ENCODE results near the gene DDX56. TPM values are rescaled to one million over a fixed set of nuclear protein-coding genes. Genes with fewer than 3 reads are reported as not detected.

Gene DDX56
- total RNA-seq, 6 donors from 2014 or later = 37.6 to 105 (median 57.0) TPM

DNA sequence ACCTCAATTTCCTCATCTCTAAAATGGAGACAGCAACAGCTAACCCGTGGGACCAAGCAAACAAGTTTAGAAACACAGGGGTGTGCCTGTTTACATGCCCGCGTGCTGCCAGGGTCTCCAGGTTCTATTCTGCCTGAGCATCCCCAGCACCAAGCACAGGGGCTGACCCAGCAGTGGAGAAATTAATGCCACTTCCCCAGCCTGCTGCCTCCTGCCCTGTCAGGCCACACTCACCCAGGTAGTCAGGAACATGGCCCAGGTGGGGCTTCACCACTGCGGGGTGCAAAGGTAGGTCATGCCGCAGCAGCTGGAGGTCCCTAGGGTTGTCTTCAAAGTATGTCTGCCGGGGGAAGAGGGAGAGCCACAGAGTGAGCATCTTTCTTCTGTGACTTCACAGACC lies 5.8 kb downstream of the DDX56 start:
- H3K4me1 ChIP-seq = peaks cover 7 to 11% (median 8%) of the 10 kb centered on the region in 4 donors
- TF ChIP-seq POLR2A (IDR thresholded peaks at IDR 0.05) (no peak), EP300 (IDR thresholded peaks at IDR 0.05) (no peak), CTCF (IDR thresholded peaks at IDR 0.05) (no peak), POLR2AphosphoS5 (IDR thresholded peaks at IDR 0.05) (no peak)
- no peaks in the 10 kb centered on the region for H3K9me3 ChIP-seq
- no peaks in the 10 kb centered on the region for H3K27me3 ChIP-seq
- ATAC-seq (ENCODE audit: low FRiP score in 2 of 2) = no peak
- no peak overlapping the region for H3K27ac ChIP-seq
- 86 to 98% methylated on average over 2 to 6 of the region's 6 CpGs for WGBS, 2 donors
- no peak for DNase-seq
- peaks cover 68 to 98% (median 80%) of the 10 kb centered on the region in 4 donors for H3K36me3 ChIP-seq
- H3K4me3 ChIP-seq = no peak overlapping the region

DNA sequence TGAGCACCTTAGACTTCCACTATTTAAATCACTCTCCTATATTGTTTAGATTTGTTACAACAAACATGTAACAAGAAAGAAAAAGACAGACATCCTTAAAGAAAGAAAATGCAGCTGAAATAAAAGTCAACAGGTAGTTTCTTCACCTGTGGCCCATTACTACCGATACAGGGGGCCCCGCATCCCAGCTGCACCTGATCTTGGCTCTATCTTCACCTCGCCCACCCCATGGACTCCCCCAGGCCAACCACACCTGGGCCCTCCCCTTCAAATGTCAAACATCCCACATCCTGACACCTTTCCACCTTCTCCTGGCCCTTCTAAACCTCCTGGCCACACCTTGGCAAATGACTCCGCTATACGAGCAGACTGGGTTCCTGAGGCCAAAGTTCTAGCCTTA lies 7.0 kb downstream of the DDX56 start:
- peaks cover 64 to 88% (median 70%) of the 10 kb centered on the region in 4 donors for H3K36me3 ChIP-seq
- DNase-seq (no peak), ATAC-seq (ENCODE audit: low FRiP score in 2 of 2) (no peak)
- H3K9me3 ChIP-seq = no peaks in the 10 kb centered on the region
- no peaks in the 10 kb centered on the region for H3K4me1 ChIP-seq
- no peaks in the 10 kb centered on the region for H3K27me3 ChIP-seq
- H3K27ac ChIP-seq = no peak overlapping the region
- TF ChIP-seq POLR2AphosphoS5 (IDR thresholded peaks at IDR 0.05) = no peak
- no peak for TF ChIP-seq POLR2A (IDR thresholded peaks at IDR 0.05)
- no peak for TF ChIP-seq EP300 (IDR thresholded peaks at IDR 0.05)
- no peak for TF ChIP-seq CTCF (IDR thresholded peaks at IDR 0.05)
- WGBS, 2 donors = 93 to 95% methylated on average over 5 of the region's 5 CpGs
- no peak overlapping the region for H3K4me3 ChIP-seq

- no peak overlapping the region for H3K27ac ChIP-seq
- DNase-seq = no peak
- H3K27me3 ChIP-seq = no peaks in the 10 kb centered on the region
- no peak overlapping the region for H3K4me3 ChIP-seq
- H3K36me3 ChIP-seq = peaks cover 57 to 80% (median 63%) of the 10 kb centered on the region in 4 donors
- TF ChIP-seq EP300 (IDR thresholded peaks at IDR 0.05) (no peak), POLR2AphosphoS5 (IDR thresholded peaks at IDR 0.05) (no peak), CTCF (IDR thresholded peaks at IDR 0.05) (peak in 1 of 6 experiments; percentile 43)
- 73 to 86% methylated on average over 16 of the region's 16 CpGs for whole genome bisulfite sequencing, 2 donors
- ATAC-seq (ENCODE audit: low FRiP score in 2 of 2) = peak in 1 of 2 donors; percentile 34
- no peaks in the 10 kb centered on the region for H3K9me3 ChIP-seq
- no peaks in the 10 kb centered on the region for H3K4me1 ChIP-seq
Observed at GRCh38 chr7:44565795-44566559, 7.7 kb downstream of the DDX56 start.

DNA sequence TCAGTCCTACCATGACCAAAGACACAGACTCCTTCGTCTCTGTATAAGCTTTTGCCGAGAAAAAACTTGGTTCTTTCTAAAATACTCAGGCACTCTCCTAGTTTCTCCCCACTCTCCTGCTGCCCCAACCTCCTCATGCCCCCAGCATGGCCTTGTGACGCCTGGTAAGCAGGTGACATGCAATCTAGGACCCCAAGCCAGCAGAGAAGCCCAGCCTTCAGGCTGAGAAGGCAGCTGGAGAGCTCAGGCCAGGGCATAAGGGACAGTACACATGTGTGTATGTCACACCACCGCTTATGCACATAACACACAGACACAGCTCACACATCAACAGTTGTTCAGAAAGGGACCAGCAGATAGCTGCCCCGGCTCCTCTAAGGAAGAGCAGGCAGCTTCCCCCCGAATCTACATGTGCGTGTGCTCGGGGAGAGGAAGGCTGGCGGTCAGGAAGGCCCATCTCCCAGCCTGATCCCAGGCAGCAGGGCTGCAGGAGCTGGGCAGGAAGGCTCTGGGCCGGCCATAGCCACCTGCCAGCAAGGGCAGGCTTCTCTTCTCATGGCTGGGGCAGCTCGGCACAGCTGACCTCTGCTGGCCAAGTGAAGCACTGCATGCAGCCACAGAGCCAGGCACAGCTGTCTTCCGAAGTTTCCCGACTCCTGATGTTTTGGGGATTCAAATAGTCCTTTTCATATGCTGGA lies 8.5 kb downstream of the DDX56 start:
- Histone ChIP-seq H3K9me3 (no peaks in the 10 kb centered on the region), H3K4me3 (no peak overlapping the region), H3K27ac (no peak overlapping the region), H3K27me3 (no peaks in the 10 kb centered on the region), H3K4me1 (no peaks in the 10 kb centered on the region), H3K36me3 (peaks cover 50 to 73% (median 56%) of the 10 kb centered on the region in 4 donors)
- ATAC-seq (ENCODE audit: low FRiP score in 2 of 2) (peak; percentile 89 to 90), DNase-seq (peak; percentile 72 to 86)
- 69% methylated on average over 6 to 13 of the region's 13 CpGs for WGBS, 2 donors
- TF ChIP-seq POLR2AphosphoS5 (IDR thresholded peaks at IDR 0.05) = no peak
- TF ChIP-seq CTCF (IDR thresholded peaks at IDR 0.05) = peak; percentile 93 to 98 (median 95)
- TF ChIP-seq EP300 (IDR thresholded peaks at IDR 0.05) = no peak
- no peak for TF ChIP-seq POLR2A (IDR thresholded peaks at IDR 0.05)
